ENCODE data around the gene ASB15.

DNA sequence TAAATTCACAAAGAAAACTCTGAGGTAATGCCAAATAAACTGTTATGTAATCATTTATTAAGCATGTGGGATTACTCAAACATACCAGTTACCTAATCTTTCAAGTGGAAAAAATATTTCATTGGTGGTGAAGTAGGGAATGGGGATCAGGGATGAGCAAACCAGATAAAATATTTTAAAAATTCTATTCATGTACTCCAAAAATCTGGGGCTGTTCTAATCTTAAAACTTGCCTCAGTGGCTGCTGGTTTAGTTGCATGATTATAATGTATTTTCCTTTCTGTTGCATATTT, 73.5 kb downstream of the ASB15 start:
- TF ChIP-seq SUZ12 (IDR thresholded peaks at IDR 0.05; ENCODE audit: extremely low read depth, insufficient read depth, insufficient read length): no peak
- TF ChIP-seq ZNF274 (IDR thresholded peaks at IDR 0.05; ENCODE audit: low read depth, low read length): no peak
- TF ChIP-seq YY1 (IDR thresholded peaks at IDR 0.05; ENCODE audit: insufficient read depth, insufficient read length): no peak

Measured in NT2/D1 (cell line).